PC-3 (cell line): Measurements from ENCODE around the gene C1QC. TPM values are rescaled to one million over a fixed set of nuclear protein-coding genes. Genes with fewer than 3 reads are reported as not detected.

Experiments
- ATAC-seq: fragments of 200-7000 bp; cut with Tn5 transposase; 2 replicates; pipeline ENCODE4 v1.9.1; 2020; ENCODE audit warnings: mild to moderate bottlenecking, moderate library complexity
- Bru-seq: library from RNA; stranded (reverse); fragments of 400-500 nt; gene quantifications from one replicate; lab custom pipeline; 2021; lab: Mats Ljungman, UMichigan
- BruChase-seq, 2 experiments: library from RNA; stranded (reverse); fragments of 400-500 nt; gene quantifications; one replicate each; lab custom pipeline; 2021; lab: Mats Ljungman, UMichigan
- BruUV-seq: library from RNA; stranded (reverse); fragments of 400-500 nt; replicated peaks from 2 replicates; lab custom pipeline; 2021; lab: Mats Ljungman, UMichigan
- CTCF ChIA-PET: fragments of 300-600 bp; sonication (Branson Sonifier 250); formaldehyde crosslinking; loops from one replicate; lab custom pipeline; 2022; ENCODE audit warnings: antibody characterized with exemption; lab: Charles Lee
- POLR2A ChIA-PET: fragments of 300-600 bp; sonication (Branson Sonifier 250); formaldehyde crosslinking; loops from one replicate; lab custom pipeline; 2022; ENCODE audit warnings: antibody characterized with exemption; ENCODE audit not compliant: unreplicated experiment; lab: Charles Lee
- DNase-seq: peaks from one replicate; pipeline ENCODE4 v3.0.0-alpha.2; 2015
- H2AFZ ChIP-seq: fragments of 300-600 bp; sonication (generic); 2 replicates; pipeline ENCODE4 v1.6.0; 2016; ENCODE audit warnings: antibody characterized with exemption, low read length
- H3F3A ChIP-seq: fragments of 300-600 bp; sonication (generic); one replicate; pipeline ENCODE4 v1.6.0; 2017; ENCODE audit warnings: antibody characterized with exemption, low read length, control low read depth, mild to moderate bottlenecking; ENCODE audit not compliant: unreplicated experiment
- H3K27ac ChIP-seq: fragments of 300-600 bp; sonication (generic); 2 replicates; pipeline ENCODE4 v1.5.1; 2016; ENCODE audit warnings: mild to moderate bottlenecking, low read length
- H3K27me3 ChIP-seq: fragments of 300-600 bp; sonication (generic); 2 replicates; pipeline ENCODE4 v1.6.1; 2016; ENCODE audit warnings: low read length, mixed read lengths
- H3K36me3 ChIP-seq: fragments of 300-600 bp; sonication (generic); 2 replicates; pipeline ENCODE4 v1.6.1; 2016; ENCODE audit warnings: low read depth, mixed run types, low read length, mixed read lengths
- H3K4me1 ChIP-seq: fragments of 300-600 bp; sonication (generic); 2 replicates; pipeline ENCODE4 v1.5.1; 2016; ENCODE audit warnings: low read length; ENCODE audit not compliant: insufficient read depth
- H3K4me2 ChIP-seq: fragments of 300-600 bp; sonication (generic); 2 replicates; pipeline ENCODE4 v1.6.0; 2016; ENCODE audit warnings: low read length
- H3K4me3 ChIP-seq: fragments of 300-600 bp; sonication (generic); 2 replicates; pipeline ENCODE4 v1.5.1; 2016; ENCODE audit warnings: mild to moderate bottlenecking, low read length, mixed read lengths
- H3K79me2 ChIP-seq: fragments of 300-600 bp; sonication (generic); 2 replicates; pipeline ENCODE4 v1.6.1; 2017; ENCODE audit warnings: low read length, mixed read lengths
- H3K9ac ChIP-seq: fragments of 300-600 bp; sonication (generic); 2 replicates; pipeline ENCODE4 v1.6.0; 2016; ENCODE audit warnings: mild to moderate bottlenecking, low read length
- H3K9me2 ChIP-seq: fragments of 300-600 bp; sonication (generic); replicated peaks from 2 replicates; pipeline ENCODE4 v1.6.1; 2016; ENCODE audit warnings: mixed run types, low read length, mixed read lengths
- H3K9me3 ChIP-seq: fragments of 300-600 bp; sonication (generic); 2 replicates; pipeline ENCODE4 v1.6.1; 2016; ENCODE audit warnings: low read length, mixed read lengths
- H4K20me1 ChIP-seq: fragments of 300-600 bp; sonication (generic); 2 replicates; pipeline ENCODE4 v1.6.1; 2016; ENCODE audit warnings: low read length, mixed read lengths
- CTCF ChIP-seq: fragments of 300-600 bp; sonication (generic); conservative IDR thresholded peaks from 2 replicates; pipeline ENCODE4 v1.5.1; 2017; ENCODE audit warnings: antibody characterized with exemption, low read depth, mild to moderate bottlenecking, low read length
- EZH2 ChIP-seq: fragments of 300-600 bp; sonication (generic); IDR thresholded peaks from one replicate; pipeline ENCODE4 v1.6.1; 2017; ENCODE audit warnings: antibody characterized with exemption, mild to moderate bottlenecking, low read length; ENCODE audit not compliant: unreplicated experiment
- EZH2phosphoT487 ChIP-seq: fragments of 300-600 bp; sonication (generic); IDR thresholded peaks from 2 replicates; pipeline ENCODE4 v1.6.1; 2018; ENCODE audit warnings: mild to moderate bottlenecking, antibody characterized with exemption, low read length, borderline replicate concordance
- intact Hi-C: fragments of 100-400 bp; cut with micrococcal nuclease; formaldehyde crosslinking; loops from 2 replicates; pipeline ENCODE4 v1.9.0; 2023
- long read RNA-seq: library from polyadenylated mRNA; unstranded; transcript quantifications from one replicate; pipeline ENCODE4 v2.0.0, GENCODE V29; 2021; ENCODE audit not compliant: unreplicated experiment
- total RNA-seq: library from RNA; depleted of rRNA; stranded (reverse); fragments of >200 nt; gene quantifications from 2 replicates; pipeline ENCODE4 v1.2.3, GENCODE V29; 2014; rRNA removed

Gene C1QC
- total RNA-seq (not detected in 2 replicates), Bru-seq, nascent RNA (not detected), BruChase-seq, experiment 1, labeled RNA remaining after a 6-hour chase (not detected), BruChase-seq, experiment 2, labeled RNA remaining after a 2-hour chase (not detected)
- long read RNA-seq = 0 reads

GRCh38 chr1:22643381-22643780 lies at the start of gene C1QC:
Gene C1QC, plus strand, starts transcription at chr1:22643633. Its CDS starts 391 bp downstream, at chr1:22644024.
- no peaks in the 10 kb centered on the region for H3K9me3 ChIP-seq
- no peaks in the 10 kb centered on the region for H3K36me3 ChIP-seq
- TF ChIP-seq EZH2 = no peak
- no peak for TF ChIP-seq CTCF
- no peak for TF ChIP-seq EZH2phosphoT487
- no peaks in the 10 kb centered on the region for H3K27me3 ChIP-seq
- no peaks in the 10 kb centered on the region for H4K20me1 ChIP-seq
- ATAC-seq = no peak
- CTCF ChIA-PET = no interaction called here
- H3K4me2 ChIP-seq = no peak within 1 kb of the TSS
- peaks cover 15% of the 10 kb centered on the region for H3K4me1 ChIP-seq
- H3K4me3 ChIP-seq = no peak within 1 kb of the TSS
- intact Hi-C loops = no loop called here
- H3K9ac ChIP-seq = no peak within 1 kb of the TSS
- no peak within 1 kb of the TSS for H2AFZ ChIP-seq
- POLR2A ChIA-PET = no interaction called here
- no peak for DNase-seq
- H3K27ac ChIP-seq = no peak within 1 kb of the TSS
- no peaks in the 10 kb centered on the region for H3F3A ChIP-seq
- BruUV-seq = no TSS peak
- H3K79me2 ChIP-seq = no peaks in the 10 kb centered on the region
- H3K9me2 ChIP-seq = no peaks in the 10 kb centered on the region

- no TSS peak for BruUV-seq
Observed at GRCh38 chr1:22594396-22594795, 49.0 kb upstream of the C1QC start.

More at GRCh38 chr1:22594396-22594795, 49.0 kb upstream of the C1QC start:
- ATAC-seq = no peak
- Histone ChIP-seq H3F3A (no peaks in the 10 kb centered on the region), H3K79me2 (no peaks in the 10 kb centered on the region), H3K27me3 (no peaks in the 10 kb centered on the region), H3K9me2 (no peaks in the 10 kb centered on the region), H3K4me1 (no peaks in the 10 kb centered on the region), H4K20me1 (no peaks in the 10 kb centered on the region), H3K4me2 (no peak overlapping the region), H3K9me3 (no peaks in the 10 kb centered on the region), H3K9ac (no peak overlapping the region), H2AFZ (no peak overlapping the region), H3K4me3 (no peak overlapping the region), H3K36me3 (no peaks in the 10 kb centered on the region), H3K27ac (no peak overlapping the region)
- TF ChIP-seq EZH2phosphoT487 = no peak
- no peak for TF ChIP-seq CTCF
- TF ChIP-seq EZH2 = no peak
- DNase-seq = no peak
- ChIA-PET POLR2A (no interaction called here), CTCF (no interaction called here)
- intact Hi-C loops = no loop called here
